GM12872 (cell line): ENCODE results near the gene KRT24.

Experiments
- TF ChIP-seq, protein P1 (sequence below): IDR thresholded peaks from 3 replicates; pipeline ENCODE4 v1.5.1; 2011; ENCODE audit warnings: low read depth, mild to moderate bottlenecking, low read length, moderate library complexity; ENCODE audit not compliant: insufficient read depth

Gene KRT24

DNA sequence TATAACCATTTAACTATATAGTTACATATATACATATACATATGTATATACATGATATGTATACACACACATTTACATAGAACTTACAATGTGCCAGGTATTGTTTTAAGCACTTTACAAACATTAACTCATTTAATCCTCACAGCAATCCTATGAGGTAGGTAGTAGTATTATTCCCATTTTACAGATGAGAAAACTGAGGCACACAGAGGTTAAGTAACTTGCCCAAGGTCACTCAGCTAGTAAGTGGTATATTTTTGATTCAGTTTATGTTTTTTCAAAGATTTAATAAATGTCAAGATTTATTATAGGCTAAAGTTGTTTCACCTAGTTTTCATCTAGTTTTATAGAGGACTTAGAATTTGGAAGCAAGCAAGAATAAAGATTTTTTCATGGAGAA is 45.2 kb downstream of the KRT24 start:
- TF ChIP-seq, protein P1, sequence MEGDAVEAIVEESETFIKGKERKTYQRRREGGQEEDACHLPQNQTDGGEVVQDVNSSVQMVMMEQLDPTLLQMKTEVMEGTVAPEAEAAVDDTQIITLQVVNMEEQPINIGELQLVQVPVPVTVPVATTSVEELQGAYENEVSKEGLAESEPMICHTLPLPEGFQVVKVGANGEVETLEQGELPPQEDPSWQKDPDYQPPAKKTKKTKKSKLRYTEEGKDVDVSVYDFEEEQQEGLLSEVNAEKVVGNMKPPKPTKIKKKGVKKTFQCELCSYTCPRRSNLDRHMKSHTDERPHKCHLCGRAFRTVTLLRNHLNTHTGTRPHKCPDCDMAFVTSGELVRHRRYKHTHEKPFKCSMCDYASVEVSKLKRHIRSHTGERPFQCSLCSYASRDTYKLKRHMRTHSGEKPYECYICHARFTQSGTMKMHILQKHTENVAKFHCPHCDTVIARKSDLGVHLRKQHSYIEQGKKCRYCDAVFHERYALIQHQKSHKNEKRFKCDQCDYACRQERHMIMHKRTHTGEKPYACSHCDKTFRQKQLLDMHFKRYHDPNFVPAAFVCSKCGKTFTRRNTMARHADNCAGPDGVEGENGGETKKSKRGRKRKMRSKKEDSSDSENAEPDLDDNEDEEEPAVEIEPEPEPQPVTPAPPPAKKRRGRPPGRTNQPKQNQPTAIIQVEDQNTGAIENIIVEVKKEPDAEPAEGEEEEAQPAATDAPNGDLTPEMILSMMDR: no peak

DNA sequence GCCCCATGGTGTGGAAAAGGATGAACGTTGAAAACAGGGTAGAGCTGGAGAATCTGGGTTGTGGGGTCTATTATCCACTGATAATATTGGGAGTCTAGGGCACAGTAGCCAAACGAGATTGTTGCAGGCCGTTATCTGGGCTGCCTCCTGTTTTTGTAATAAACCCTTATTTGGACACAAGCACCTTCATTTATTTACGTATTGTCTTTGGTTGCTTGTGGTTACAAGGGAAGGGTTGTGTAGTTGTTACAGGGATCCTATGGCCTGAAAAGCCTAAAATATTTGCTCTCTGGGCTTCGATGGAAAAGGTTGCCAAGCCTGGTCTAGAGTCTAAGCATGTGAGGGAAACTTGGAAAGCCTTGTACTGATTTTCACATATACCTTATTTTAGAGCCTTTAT is 51.6 kb downstream of the KRT24 start:
- TF ChIP-seq, protein P1: no peak

DNA sequence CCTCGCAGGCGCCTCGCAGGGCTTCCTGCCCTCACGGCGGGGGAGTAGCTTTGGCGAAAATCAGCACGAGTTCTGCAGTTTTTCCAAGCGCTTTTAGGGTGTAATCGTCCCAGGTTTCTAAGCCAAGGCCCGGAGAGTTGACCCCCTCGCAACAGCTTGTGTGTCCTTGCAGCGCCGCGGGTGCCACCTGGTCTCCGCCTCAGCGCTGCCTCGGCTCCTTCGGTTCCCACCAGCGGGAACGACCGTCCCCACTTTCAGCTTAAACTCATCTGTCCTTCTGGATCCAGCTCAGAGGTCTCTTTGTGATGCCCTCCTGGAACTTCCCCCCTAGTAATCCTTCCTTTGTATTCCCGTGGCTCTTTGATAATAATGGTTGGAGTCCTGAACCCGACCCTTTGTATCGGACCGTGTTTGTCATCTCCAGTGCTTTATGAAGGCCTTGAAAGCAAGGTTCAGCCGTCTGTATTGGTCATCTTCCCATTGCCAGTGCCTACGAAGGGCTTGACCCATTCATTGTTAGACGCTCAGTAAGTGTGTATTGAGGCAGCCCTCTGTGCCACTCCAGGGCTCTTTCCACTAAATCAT is 55.1 kb downstream of the KRT24 start:
- TF ChIP-seq, protein P1: no peak
